Liver (tissue), 3 donors: ENCODE data around the gene ST3GAL2.

Experiments
- GABPA ChIP-seq, 2 donors: IDR thresholded peaks in 1 of 2; conservative IDR thresholded peaks in 1 of 2; 2 replicates each; pipeline ENCODE4 v1.6.1; 2016; ENCODE audit warnings: antibody characterized with exemption in 2 of 2, mild to moderate bottlenecking in 1 of 2, moderate library complexity in 1 of 2
- JUND ChIP-seq, 2 donors: IDR thresholded peaks; 2 replicates each; pipeline ENCODE4 v1.6.1; 2016; ENCODE audit warnings: antibody characterized with exemption in 2 of 2
- YY1 ChIP-seq: IDR thresholded peaks from 2 replicates; pipeline ENCODE4 v1.6.1; 2016; ENCODE audit warnings: antibody characterized with exemption, mild to moderate bottlenecking
- TF ChIP-seq, protein P1 (sequence below): IDR thresholded peaks from 2 replicates; pipeline ENCODE4 v1.6.1; 2016; ENCODE audit warnings: antibody characterized with exemption, mild to moderate bottlenecking
- TF ChIP-seq, protein P2 (sequence below): fragments of 150-350 bp; IDR thresholded peaks from 2 replicates; pipeline ENCODE4 v1.5.1; 2017; ENCODE audit warnings: improper control_type of control experiment, low read depth, low read length; ENCODE audit not compliant: missing input control
- TF ChIP-seq, protein P3 (sequence below): IDR thresholded peaks from 2 replicates; pipeline ENCODE4 v1.6.1; 2016; ENCODE audit warnings: antibody characterized with exemption
- donor health status: healthy.
- donor health status: healthy.

DNA sequence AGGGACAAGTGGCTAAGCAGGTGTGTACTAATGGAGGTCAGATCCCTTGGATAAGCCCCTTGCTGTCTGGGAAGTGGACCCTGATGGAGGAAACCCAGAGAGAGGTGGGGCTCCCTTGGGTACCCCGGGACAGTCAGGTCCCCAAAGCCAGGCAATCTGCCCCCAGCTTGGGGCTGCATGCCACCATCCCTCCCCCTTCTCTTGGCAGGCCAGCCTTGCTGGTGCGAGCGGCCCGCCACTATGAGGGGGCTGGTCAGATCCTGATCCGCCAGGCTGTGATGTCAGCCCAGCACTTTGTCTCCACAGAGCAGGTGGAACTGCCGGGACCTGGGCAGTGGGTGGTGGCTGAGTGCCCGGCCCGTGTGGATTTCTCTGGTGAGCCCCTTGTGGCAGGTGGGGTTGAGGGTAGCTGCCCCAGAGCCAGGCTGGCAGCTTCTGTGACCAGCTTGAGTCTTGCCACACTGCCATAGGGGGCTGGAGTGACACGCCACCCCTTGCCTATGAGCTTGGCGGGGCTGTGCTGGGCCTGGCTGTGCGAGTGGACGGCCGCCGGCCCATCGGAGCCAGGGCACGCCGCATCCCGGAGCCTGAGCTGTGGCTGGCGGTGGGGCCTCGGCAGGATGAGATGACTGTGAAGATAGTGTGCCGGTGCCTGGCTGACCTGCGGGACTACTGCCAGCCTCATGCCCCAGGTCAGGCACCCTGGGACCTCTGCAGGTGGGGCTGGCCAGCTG lies 35.6 kb upstream of the ST3GAL2 start:
- TF ChIP-seq, protein P1, sequence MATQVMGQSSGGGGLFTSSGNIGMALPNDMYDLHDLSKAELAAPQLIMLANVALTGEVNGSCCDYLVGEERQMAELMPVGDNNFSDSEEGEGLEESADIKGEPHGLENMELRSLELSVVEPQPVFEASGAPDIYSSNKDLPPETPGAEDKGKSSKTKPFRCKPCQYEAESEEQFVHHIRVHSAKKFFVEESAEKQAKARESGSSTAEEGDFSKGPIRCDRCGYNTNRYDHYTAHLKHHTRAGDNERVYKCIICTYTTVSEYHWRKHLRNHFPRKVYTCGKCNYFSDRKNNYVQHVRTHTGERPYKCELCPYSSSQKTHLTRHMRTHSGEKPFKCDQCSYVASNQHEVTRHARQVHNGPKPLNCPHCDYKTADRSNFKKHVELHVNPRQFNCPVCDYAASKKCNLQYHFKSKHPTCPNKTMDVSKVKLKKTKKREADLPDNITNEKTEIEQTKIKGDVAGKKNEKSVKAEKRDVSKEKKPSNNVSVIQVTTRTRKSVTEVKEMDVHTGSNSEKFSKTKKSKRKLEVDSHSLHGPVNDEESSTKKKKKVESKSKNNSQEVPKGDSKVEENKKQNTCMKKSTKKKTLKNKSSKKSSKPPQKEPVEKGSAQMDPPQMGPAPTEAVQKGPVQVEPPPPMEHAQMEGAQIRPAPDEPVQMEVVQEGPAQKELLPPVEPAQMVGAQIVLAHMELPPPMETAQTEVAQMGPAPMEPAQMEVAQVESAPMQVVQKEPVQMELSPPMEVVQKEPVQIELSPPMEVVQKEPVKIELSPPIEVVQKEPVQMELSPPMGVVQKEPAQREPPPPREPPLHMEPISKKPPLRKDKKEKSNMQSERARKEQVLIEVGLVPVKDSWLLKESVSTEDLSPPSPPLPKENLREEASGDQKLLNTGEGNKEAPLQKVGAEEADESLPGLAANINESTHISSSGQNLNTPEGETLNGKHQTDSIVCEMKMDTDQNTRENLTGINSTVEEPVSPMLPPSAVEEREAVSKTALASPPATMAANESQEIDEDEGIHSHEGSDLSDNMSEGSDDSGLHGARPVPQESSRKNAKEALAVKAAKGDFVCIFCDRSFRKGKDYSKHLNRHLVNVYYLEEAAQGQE, result no peak
- TF ChIP-seq, protein P2, sequence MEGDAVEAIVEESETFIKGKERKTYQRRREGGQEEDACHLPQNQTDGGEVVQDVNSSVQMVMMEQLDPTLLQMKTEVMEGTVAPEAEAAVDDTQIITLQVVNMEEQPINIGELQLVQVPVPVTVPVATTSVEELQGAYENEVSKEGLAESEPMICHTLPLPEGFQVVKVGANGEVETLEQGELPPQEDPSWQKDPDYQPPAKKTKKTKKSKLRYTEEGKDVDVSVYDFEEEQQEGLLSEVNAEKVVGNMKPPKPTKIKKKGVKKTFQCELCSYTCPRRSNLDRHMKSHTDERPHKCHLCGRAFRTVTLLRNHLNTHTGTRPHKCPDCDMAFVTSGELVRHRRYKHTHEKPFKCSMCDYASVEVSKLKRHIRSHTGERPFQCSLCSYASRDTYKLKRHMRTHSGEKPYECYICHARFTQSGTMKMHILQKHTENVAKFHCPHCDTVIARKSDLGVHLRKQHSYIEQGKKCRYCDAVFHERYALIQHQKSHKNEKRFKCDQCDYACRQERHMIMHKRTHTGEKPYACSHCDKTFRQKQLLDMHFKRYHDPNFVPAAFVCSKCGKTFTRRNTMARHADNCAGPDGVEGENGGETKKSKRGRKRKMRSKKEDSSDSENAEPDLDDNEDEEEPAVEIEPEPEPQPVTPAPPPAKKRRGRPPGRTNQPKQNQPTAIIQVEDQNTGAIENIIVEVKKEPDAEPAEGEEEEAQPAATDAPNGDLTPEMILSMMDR, result no peak
- TF ChIP-seq, protein P3, sequence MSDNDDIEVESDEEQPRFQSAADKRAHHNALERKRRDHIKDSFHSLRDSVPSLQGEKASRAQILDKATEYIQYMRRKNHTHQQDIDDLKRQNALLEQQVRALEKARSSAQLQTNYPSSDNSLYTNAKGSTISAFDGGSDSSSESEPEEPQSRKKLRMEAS, result no peak
- no peak for TF ChIP-seq YY1
- no peak for TF ChIP-seq JUND (IDR thresholded peaks at IDR 0.05)
- no peak for TF ChIP-seq GABPA (IDR thresholded peaks at IDR 0.05 in 1 of 2, conservative IDR thresholded peaks at IDR 0.05 in 1 of 2)
